ENCODE results near the gene MAT2B.

Gene MAT2B

DNA sequence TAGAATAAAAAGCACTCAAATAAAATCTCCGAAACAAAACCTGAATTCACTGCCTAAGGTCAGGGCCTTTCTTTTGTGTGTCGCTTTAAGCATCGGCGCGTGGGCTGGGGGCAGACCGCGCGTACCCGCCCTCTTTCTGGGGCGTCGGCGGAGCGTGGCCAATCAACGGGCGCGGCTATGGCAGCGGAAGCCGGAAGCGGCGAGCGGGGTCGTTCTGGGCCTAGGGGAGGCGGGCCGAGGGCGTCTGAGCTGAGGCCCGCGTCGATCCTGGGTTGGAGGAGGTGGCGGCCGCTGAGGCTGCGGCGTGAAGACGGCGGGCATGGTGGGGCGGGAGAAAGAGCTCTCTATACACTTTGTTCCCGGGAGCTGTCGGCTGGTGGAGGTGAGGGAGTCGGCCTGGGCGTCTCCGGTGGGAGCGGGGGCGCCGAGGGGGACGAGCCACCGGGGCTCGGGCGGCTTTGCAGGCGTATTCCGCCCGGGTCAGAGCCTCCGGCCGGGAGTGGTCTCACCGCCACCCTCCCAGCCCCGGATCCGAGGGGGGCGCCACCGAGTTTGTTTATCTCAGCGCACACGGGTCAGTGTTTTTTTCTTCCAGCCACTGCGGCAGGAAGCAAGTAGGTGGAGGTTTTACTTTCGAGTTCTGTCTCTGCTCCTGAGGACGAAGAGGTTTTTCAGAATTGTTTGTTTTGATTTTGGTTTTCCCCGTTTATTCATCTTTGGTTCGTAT lies at the start of gene MAT2B (continued):
- TF ChIP-seq, protein P1, sequence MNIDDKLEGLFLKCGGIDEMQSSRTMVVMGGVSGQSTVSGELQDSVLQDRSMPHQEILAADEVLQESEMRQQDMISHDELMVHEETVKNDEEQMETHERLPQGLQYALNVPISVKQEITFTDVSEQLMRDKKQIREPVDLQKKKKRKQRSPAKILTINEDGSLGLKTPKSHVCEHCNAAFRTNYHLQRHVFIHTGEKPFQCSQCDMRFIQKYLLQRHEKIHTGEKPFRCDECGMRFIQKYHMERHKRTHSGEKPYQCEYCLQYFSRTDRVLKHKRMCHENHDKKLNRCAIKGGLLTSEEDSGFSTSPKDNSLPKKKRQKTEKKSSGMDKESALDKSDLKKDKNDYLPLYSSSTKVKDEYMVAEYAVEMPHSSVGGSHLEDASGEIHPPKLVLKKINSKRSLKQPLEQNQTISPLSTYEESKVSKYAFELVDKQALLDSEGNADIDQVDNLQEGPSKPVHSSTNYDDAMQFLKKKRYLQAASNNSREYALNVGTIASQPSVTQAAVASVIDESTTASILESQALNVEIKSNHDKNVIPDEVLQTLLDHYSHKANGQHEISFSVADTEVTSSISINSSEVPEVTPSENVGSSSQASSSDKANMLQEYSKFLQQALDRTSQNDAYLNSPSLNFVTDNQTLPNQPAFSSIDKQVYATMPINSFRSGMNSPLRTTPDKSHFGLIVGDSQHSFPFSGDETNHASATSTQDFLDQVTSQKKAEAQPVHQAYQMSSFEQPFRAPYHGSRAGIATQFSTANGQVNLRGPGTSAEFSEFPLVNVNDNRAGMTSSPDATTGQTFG (tag by site-specific recombination; IDR thresholded peaks at IDR 0.05; ENCODE audit: borderline replicate concordance) = no peak
- TF ChIP-seq GLI2 (tag by site-specific recombination; IDR thresholded peaks at IDR 0.05; ENCODE audit: borderline replicate concordance, low read depth) (no peak), ZNF830 (tag by site-specific recombination; IDR thresholded peaks at IDR 0.05; ENCODE audit: low read depth) (no peak), KLF8 (tag by site-specific recombination; IDR thresholded peaks at IDR 0.05) (peak; percentile 94), ZNF624 (tag by site-specific recombination; IDR thresholded peaks at IDR 0.05) (no peak), ZNF138 (tag by site-specific recombination; IDR thresholded peaks at IDR 0.05; ENCODE audit: borderline replicate concordance) (no peak), ZNF785 (tag by site-specific recombination; IDR thresholded peaks at IDR 0.05) (no peak), OSR2 (tag by site-specific recombination; IDR thresholded peaks at IDR 0.05) (0 out of 2 replicates have a peak, but pooled peaks have one; percentile 34), PRDM1 (tag by site-specific recombination; IDR thresholded peaks at IDR 0.05) (0 out of 2 replicates have a peak, but pooled peaks have one; percentile 19), ZNF19 (tag by site-specific recombination; IDR thresholded peaks at IDR 0.05; ENCODE audit: low read depth) (no peak), ZNF660 (tag by site-specific recombination; IDR thresholded peaks at IDR 0.05) (peak; percentile 18; the same call in 1 of the 2 replicates), ZBTB7A (tag by site-specific recombination; IDR thresholded peaks at IDR 0.05; ENCODE audit: low read depth) (no peak; the same call in none of the 2 replicates), ZNF585B (tag by site-specific recombination; IDR thresholded peaks at IDR 0.05) (no peak), HOXA7 (CRISPR knock-in tag; IDR thresholded peaks at IDR 0.05; ENCODE audit: borderline replicate concordance) (no peak), ZNF658 (tag by site-specific recombination; IDR thresholded peaks at IDR 0.05) (no peak), ZNF239 (tag by site-specific recombination; IDR thresholded peaks at IDR 0.05) (no peak), ZNF146 (tag by site-specific recombination; IDR thresholded peaks at IDR 0.05) (no peak), ZNF174 (tag by site-specific recombination; IDR thresholded peaks at IDR 0.05) (no peak), ZNF837 (tag by site-specific recombination; IDR thresholded peaks at IDR 0.05) (no peak), ZNF223 (tag by site-specific recombination; IDR thresholded peaks at IDR 0.05) (no peak), ZNF777 (tag by site-specific recombination; IDR thresholded peaks at IDR 0.05; ENCODE audit: borderline replicate concordance) (no peak), ZNF629 (tag by site-specific recombination; IDR thresholded peaks at IDR 0.05) (peak; percentile 70), ZIC2 (tag by site-specific recombination; IDR thresholded peaks at IDR 0.05) (0 out of 2 replicates have a peak, but pooled peaks have one; percentile 22)
- TF ChIP-seq, protein P2, sequence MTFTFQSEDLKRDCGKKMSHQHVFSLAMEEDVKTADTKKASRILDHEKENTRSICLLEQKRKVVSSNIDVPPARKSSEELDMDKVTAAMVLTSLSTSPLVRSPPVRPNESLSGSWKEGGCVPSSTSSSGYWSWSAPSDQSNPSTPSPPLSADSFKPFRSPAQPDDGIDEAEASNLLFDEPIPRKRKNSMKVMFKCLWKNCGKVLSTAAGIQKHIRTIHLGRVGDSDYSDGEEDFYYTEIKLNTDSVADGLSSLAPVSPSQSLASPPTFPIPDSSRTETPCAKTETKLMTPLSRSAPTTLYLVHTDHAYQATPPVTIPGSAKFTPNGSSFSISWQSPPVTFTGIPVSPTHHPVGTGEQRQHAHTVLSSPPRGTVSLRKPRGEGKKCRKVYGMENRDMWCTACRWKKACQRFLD (tag by site-specific recombination; IDR thresholded peaks at IDR 0.05) = no peak
- TF ChIP-seq, protein P3, sequence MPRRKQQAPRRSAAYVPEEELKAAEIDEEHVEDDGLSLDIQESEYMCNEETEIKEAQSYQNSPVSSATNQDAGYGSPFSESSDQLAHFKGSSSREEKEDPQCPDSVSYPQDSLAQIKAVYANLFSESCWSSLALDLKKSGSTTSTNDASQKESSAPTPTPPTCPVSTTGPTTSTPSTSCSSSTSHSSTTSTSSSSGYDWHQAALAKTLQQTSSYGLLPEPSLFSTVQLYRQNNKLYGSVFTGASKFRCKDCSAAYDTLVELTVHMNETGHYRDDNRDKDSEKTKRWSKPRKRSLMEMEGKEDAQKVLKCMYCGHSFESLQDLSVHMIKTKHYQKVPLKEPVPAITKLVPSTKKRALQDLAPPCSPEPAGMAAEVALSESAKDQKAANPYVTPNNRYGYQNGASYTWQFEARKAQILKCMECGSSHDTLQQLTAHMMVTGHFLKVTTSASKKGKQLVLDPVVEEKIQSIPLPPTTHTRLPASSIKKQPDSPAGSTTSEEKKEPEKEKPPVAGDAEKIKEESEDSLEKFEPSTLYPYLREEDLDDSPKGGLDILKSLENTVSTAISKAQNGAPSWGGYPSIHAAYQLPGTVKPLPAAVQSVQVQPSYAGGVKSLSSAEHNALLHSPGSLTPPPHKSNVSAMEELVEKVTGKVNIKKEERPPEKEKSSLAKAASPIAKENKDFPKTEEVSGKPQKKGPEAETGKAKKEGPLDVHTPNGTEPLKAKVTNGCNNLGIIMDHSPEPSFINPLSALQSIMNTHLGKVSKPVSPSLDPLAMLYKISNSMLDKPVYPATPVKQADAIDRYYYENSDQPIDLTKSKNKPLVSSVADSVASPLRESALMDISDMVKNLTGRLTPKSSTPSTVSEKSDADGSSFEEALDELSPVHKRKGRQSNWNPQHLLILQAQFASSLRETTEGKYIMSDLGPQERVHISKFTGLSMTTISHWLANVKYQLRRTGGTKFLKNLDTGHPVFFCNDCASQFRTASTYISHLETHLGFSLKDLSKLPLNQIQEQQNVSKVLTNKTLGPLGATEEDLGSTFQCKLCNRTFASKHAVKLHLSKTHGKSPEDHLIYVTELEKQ (tag by site-specific recombination; IDR thresholded peaks at IDR 0.05; ENCODE audit: borderline replicate concordance) = peak; percentile 38; the same call in 1 of the 2 replicates
- TF ChIP-seq, protein P4, sequence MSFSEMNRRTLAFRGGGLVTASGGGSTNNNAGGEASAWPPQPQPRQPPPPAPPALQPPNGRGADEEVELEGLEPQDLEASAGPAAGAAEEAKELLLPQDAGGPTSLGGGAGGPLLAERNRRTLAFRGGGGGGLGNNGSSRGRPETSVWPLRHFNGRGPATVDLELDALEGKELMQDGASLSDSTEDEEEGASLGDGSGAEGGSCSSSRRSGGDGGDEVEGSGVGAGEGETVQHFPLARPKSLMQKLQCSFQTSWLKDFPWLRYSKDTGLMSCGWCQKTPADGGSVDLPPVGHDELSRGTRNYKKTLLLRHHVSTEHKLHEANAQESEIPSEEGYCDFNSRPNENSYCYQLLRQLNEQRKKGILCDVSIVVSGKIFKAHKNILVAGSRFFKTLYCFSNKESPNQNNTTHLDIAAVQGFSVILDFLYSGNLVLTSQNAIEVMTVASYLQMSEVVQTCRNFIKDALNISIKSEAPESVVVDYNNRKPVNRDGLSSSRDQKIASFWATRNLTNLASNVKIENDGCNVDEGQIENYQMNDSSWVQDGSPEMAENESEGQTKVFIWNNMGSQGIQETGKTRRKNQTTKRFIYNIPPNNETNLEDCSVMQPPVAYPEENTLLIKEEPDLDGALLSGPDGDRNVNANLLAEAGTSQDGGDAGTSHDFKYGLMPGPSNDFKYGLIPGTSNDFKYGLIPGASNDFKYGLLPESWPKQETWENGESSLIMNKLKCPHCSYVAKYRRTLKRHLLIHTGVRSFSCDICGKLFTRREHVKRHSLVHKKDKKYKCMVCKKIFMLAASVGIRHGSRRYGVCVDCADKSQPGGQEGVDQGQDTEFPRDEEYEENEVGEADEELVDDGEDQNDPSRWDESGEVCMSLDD (tag by site-specific recombination; IDR thresholded peaks at IDR 0.05) = 0 out of 2 replicates have a peak, but pooled peaks have one; percentile 37
